ENCODE measurements around the gene CRTC2. TPM values are rescaled to one million over a fixed set of nuclear protein-coding genes. Genes with fewer than 3 reads are reported as not detected.

CRTC2 gene
- total and polyA plus RNA-seq, 9 of the 15 experiments (the other 6 are each of a cell fraction or from before 2014, with no cell fraction given), result 2.7 to 26.4 (median 10.2) TPM

DNA sequence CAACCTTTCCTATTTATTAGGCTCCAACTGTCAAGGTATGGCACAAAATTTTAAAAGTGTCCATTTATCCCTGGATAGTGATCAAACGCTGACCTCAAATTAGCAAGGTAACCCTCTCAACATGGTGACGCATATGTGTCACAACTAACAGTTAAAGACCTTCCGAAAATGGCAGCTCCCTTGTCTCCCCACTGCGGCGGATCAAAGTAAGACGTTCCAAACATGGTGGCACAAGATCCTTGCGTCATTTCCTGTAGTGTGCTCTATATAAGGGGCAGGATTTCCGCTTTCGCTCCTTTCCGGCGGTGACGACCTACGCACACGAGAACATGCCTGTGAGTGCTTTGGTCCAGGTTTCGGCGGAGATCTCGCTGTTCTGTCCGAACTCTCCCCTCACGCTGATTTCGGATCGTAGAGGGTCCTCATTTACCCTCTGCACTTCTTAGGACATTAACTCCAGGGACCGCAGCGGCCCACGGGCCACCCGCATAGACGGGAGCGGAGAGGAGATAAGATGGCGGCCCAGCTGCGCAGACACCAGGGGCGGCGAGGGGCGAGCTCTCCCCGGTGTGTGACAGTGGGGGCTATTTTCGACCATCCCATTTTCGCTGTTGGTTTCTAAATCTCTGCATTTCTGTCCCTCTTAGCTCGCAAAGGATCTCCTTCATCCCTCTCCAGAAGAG lies 32.2 kb upstream of the CRTC2 start, which contains the start of gene RPS27 (continued):
- TF ChIP-seq, protein P1, sequence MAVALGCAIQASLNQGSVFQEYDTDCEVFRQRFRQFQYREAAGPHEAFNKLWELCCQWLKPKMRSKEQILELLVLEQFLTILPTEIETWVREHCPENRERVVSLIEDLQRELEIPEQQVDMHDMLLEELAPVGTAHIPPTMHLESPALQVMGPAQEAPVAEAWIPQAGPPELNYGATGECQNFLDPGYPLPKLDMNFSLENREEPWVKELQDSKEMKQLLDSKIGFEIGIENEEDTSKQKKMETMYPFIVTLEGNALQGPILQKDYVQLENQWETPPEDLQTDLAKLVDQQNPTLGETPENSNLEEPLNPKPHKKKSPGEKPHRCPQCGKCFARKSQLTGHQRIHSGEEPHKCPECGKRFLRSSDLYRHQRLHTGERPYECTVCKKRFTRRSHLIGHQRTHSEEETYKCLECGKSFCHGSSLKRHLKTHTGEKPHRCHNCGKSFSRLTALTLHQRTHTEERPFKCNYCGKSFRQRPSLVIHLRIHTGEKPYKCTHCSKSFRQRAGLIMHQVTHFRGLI (CRISPR knock-in tag; IDR thresholded peaks at IDR 0.05), result no peak
- TF ChIP-seq, protein P2, sequence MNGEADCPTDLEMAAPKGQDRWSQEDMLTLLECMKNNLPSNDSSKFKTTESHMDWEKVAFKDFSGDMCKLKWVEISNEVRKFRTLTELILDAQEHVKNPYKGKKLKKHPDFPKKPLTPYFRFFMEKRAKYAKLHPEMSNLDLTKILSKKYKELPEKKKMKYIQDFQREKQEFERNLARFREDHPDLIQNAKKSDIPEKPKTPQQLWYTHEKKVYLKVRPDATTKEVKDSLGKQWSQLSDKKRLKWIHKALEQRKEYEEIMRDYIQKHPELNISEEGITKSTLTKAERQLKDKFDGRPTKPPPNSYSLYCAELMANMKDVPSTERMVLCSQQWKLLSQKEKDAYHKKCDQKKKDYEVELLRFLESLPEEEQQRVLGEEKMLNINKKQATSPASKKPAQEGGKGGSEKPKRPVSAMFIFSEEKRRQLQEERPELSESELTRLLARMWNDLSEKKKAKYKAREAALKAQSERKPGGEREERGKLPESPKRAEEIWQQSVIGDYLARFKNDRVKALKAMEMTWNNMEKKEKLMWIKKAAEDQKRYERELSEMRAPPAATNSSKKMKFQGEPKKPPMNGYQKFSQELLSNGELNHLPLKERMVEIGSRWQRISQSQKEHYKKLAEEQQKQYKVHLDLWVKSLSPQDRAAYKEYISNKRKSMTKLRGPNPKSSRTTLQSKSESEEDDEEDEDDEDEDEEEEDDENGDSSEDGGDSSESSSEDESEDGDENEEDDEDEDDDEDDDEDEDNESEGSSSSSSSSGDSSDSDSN (IDR thresholded peaks at IDR 0.05; ENCODE audit: borderline replicate concordance in 1 of 2, low read depth in 2 of 2, low read length in 2 of 2), result no peak
- TF ChIP-seq TSC22D4 (tag; IDR thresholded peaks at IDR 0.05) (no peak), TAF9B (IDR thresholded peaks at IDR 0.05; ENCODE audit: partially characterized antibody) (peak; percentile 99), POLR2H (tag; IDR thresholded peaks at IDR 0.05; ENCODE audit: low read depth) (peak; percentile 99), ZNF280B (CRISPR knock-in tag; IDR thresholded peaks at IDR 0.05) (no peak), SRSF3 (IDR thresholded peaks at IDR 0.05; ENCODE audit: insufficient read depth, low read length) (no peak), SMARCE1 (IDR thresholded peaks at IDR 0.05) (0 out of 2 replicates have a peak, but pooled peaks have one; percentile 14), E2F8 (IDR thresholded peaks at IDR 0.05; ENCODE audit: low read depth, partially characterized antibody) (peak; percentile 78), HOMEZ (CRISPR knock-in tag; IDR thresholded peaks at IDR 0.05) (no peak), SMARCB1 (IDR thresholded peaks at IDR 0.05; ENCODE audit: insufficient read length, low read depth) (no peak)
- TF ChIP-seq, protein P3, sequence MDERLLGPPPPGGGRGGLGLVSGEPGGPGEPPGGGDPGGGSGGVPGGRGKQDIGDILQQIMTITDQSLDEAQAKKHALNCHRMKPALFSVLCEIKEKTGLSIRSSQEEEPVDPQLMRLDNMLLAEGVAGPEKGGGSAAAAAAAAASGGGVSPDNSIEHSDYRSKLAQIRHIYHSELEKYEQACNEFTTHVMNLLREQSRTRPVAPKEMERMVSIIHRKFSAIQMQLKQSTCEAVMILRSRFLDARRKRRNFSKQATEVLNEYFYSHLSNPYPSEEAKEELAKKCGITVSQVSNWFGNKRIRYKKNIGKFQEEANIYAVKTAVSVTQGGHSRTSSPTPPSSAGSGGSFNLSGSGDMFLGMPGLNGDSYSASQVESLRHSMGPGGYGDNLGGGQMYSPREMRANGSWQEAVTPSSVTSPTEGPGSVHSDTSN (CRISPR knock-in tag; IDR thresholded peaks at IDR 0.05; ENCODE audit: low read depth), result no peak
- TF ChIP-seq, protein P3 (tag; conservative IDR thresholded peaks at IDR 0.05; ENCODE audit: low read depth), result no peak

All from K562 (cell line).